ENCODE data around the gene TICRR.

TICRR gene

DNA sequence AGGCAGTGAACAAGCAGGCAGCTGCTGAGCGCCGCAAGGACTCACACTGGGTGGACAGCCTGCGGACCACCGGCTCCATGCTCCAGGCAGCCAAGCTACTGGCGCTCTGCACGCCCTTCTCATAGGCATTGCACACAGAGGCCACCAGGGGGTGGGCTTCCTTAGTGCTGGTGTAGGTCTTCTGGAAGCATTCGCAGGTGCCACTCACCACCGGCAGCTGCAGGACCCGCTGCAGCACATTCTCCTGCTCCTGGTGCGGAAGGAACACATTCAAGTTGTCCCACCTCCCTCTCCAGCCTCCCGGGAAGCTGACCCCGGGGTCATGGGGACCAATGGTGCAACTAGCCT, 97.9 kb downstream of the TICRR start:
- DNase-seq (ENCODE audit: low read depth in 2 of 2) = no peak

GRCh38 chr15:89674526-89674925, 99.3 kb downstream of the TICRR start:
- no peak for DNase-seq (ENCODE audit: low read depth in 2 of 2)

- no peak for DNase-seq (ENCODE audit: low read depth in 2 of 2)
Observed at GRCh38 chr15:89675606-89676005, 100.3 kb downstream of the TICRR start.

- no peak for DNase-seq (ENCODE audit: low read depth in 2 of 2)
Observed at GRCh38 chr15:89677381-89677780, 102.1 kb downstream of the TICRR start.

Measured in stimulated activated CD8-positive, alpha-beta memory T cell treated with anti-CD3 and anti-CD28 coated beads, Interleukin-7, amount 100 ng/mL, for 4 hours (primary cell).